Parathyroid adenoma (tissue), 2 donors: ENCODE data around the gene ACR.
A peak's percentile ranks its signal among the peaks of the same experiment; 100 is the strongest.

Experiments used
- H2AFZ ChIP-seq: fragments of 300-600 bp; sonication (generic); one replicate; pipeline ENCODE4 v1.7.0; 2017; ENCODE audit warnings: antibody characterized with exemption, mild to moderate bottlenecking
- H3K27ac ChIP-seq: fragments of 300-600 bp; sonication (generic); one replicate; pipeline ENCODE4 v1.7.0; 2017
- H3K27me3 ChIP-seq: fragments of 300-600 bp; sonication (generic); one replicate; pipeline ENCODE4 v1.7.0; 2017; ENCODE audit warnings: low read length; ENCODE audit not compliant: control insufficient read depth, insufficient read depth
- H3K36me3 ChIP-seq: fragments of 300-600 bp; sonication (generic); one replicate; pipeline ENCODE4 v1.7.0; 2017; ENCODE audit warnings: low read length; ENCODE audit not compliant: control insufficient read depth, insufficient read depth
- H3K4me1 ChIP-seq: fragments of 300-600 bp; sonication (generic); one replicate; pipeline ENCODE4 v1.7.0; 2017; ENCODE audit warnings: control low read depth
- H3K4me2 ChIP-seq: fragments of 300-600 bp; sonication (generic); one replicate; pipeline ENCODE4 v1.7.0; 2017; ENCODE audit warnings: low read length
- H3K4me3 ChIP-seq: fragments of 300-600 bp; sonication (generic); one replicate; pipeline ENCODE4 v1.7.0; 2017; ENCODE audit warnings: low read depth, low read length
- H3K79me2 ChIP-seq: fragments of 300-600 bp; sonication (generic); one replicate; pipeline ENCODE4 v1.7.0; 2017; ENCODE audit warnings: control low read depth
- H3K9ac ChIP-seq: fragments of 300-600 bp; sonication (generic); one replicate; pipeline ENCODE4 v1.7.0; 2017; ENCODE audit warnings: mild to moderate bottlenecking
- H3K9me3 ChIP-seq: fragments of 300-600 bp; sonication (generic); one replicate; pipeline ENCODE4 v1.7.0; 2017; ENCODE audit warnings: low read length; ENCODE audit not compliant: control insufficient read depth
- CTCF ChIP-seq: fragments of 300-600 bp; sonication (generic); IDR thresholded peaks from one replicate; pipeline ENCODE4 v1.7.0; 2017; ENCODE audit warnings: antibody characterized with exemption, mild to moderate bottlenecking
- donor health status: primary hyperparathyroidism.

ACR gene

DNA sequence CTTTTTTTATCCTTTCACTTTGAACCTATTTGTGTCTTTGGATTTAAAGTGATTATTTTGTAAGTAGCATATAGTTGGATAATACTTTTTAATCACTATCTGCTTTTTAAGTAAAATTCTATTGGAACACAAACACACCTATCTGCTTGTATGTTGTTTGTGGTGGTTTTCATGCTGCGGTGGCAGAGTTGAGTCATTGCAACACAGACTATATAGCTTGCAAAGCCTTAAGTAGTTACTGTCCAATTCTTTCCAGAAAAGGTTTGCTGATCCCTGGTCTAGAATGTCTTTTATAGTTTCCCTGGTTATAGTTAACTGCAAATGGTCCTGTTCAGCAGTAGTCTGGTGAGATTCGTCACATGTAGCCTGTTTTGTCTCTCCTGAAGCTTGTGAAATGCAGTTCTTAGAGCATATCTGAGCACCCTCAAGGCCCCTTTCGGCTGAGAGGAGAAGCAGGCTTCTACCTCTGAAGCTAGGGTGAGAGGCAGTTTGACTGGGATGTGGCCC, 43.9 kb upstream of the ACR start:
- no peaks in the 10 kb centered on the region for H3K27me3 ChIP-seq
- H3K4me3 ChIP-seq, result no peak overlapping the region
- no peaks in the 10 kb centered on the region for H3K79me2 ChIP-seq
- H2AFZ ChIP-seq, result no peak overlapping the region
- H3K9ac ChIP-seq, result no peak overlapping the region
- no peaks in the 10 kb centered on the region for H3K36me3 ChIP-seq
- no peak for TF ChIP-seq CTCF
- H3K4me2 ChIP-seq, result no peak overlapping the region
- H3K27ac ChIP-seq, result no peak overlapping the region
- no peaks in the 10 kb centered on the region for H3K4me1 ChIP-seq
- H3K9me3 ChIP-seq, result peaks cover 3% of the 10 kb centered on the region

GRCh38 chr22:50694766-50695420, 43.1 kb upstream of the ACR start:
- Histone ChIP-seq H3K4me3 (no peak overlapping the region), H3K9ac (no peak overlapping the region), H3K27me3 (no peaks in the 10 kb centered on the region), H3K4me1 (no peaks in the 10 kb centered on the region), H3K36me3 (no peaks in the 10 kb centered on the region), H3K27ac (no peak overlapping the region), H3K4me2 (no peak overlapping the region), H2AFZ (no peak overlapping the region), H3K9me3 (peaks cover 3% of the 10 kb centered on the region), H3K79me2 (no peaks in the 10 kb centered on the region)
- TF ChIP-seq CTCF, result no peak

DNA sequence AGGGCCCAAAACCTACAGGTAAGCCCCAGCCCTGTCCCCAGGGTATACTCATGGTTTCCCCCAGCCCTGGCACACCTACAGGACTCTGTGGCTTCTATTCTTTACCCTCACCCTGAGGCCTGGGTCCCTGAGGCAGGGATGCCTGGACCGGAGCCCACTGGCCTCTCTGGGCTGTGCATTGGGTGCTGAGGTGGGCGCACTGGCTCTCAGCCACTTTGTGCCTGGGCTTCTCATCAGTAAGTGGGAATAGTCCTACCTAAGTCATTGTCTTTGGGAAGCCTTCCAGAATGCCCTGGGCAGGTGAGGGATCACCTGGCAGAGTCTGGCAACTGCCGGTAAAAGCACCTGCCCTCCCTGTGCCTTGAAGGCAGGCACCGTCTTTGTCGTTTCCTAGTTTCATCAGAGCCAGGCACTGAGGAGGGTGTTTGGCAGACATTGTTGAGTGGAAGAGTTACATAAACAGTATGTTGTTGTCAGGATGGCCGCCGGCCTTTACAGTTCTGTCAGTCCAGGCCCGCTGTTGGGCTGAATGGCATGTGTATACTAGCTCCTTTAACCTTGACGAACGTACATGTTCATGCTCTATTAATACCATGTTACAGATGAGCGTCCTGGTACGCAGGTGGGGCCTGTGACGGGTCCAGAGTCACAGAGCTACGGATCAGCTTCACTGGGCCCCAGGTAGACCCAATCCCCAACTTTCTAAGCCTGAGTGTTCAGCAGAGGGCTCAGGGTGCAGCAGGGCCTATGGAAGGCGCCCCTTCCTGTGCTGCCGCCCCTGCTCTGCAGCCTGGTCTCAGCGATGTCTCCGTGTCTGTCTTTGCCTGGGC, 42.4 kb upstream of the ACR start:
- Histone ChIP-seq H3K27ac (no peak overlapping the region), H3K4me1 (no peaks in the 10 kb centered on the region), H3K36me3 (no peaks in the 10 kb centered on the region), H3K27me3 (no peaks in the 10 kb centered on the region), H2AFZ (no peak overlapping the region), H3K4me2 (no peak overlapping the region), H3K9ac (no peak overlapping the region), H3K9me3 (peaks cover 3% of the 10 kb centered on the region), H3K4me3 (no peak overlapping the region), H3K79me2 (no peaks in the 10 kb centered on the region)
- TF ChIP-seq CTCF, result no peak

GRCh38 chr22:50696251-50696798, 41.7 kb upstream of the ACR start:
- Histone ChIP-seq H3K4me2 (peak overlapping the region; percentile 65), H3K9ac (no peak overlapping the region), H3K4me1 (no peaks in the 10 kb centered on the region)

More at GRCh38 chr22:50696251-50696798, 41.7 kb upstream of the ACR start:
- H3K9me3 ChIP-seq, result peaks cover 3% of the 10 kb centered on the region
- no peak overlapping the region for H3K4me3 ChIP-seq
- H3K27me3 ChIP-seq, result no peaks in the 10 kb centered on the region
- H3K27ac ChIP-seq, result no peak overlapping the region
- TF ChIP-seq CTCF, result no peak
- no peaks in the 10 kb centered on the region for H3K79me2 ChIP-seq
- no peaks in the 10 kb centered on the region for H3K36me3 ChIP-seq
- peak overlapping the region; percentile 63 for H2AFZ ChIP-seq
